OCI-LY1 (cell line): ENCODE results near the gene SPRR1B.
"Not testable (repeated sequence)": the region's sequence is repeated elsewhere in the genome, so short reads cannot be mapped to it uniquely, and the experiment has no call there.

Experiments used
- H2AFZ ChIP-seq: fragments of 200-600 bp; sonication (generic), shearing (Covaris generic); 2 replicates; pipeline ENCODE4 v1.6.0; 2014; ENCODE audit warnings: antibody characterized with exemption, mild to moderate bottlenecking, low read length
- H3F3A ChIP-seq: fragments of 200-600 bp; sonication (generic), shearing (Covaris generic); 2 replicates; pipeline ENCODE4 v1.6.0; 2014; ENCODE audit warnings: mild to moderate bottlenecking, antibody characterized with exemption, low read length, moderate library complexity; ENCODE audit not compliant: insufficient read depth
- H3K27ac ChIP-seq: fragments of 200-600 bp; sonication (generic); 2 replicates; pipeline ENCODE4 v1.5.1; 2014; ENCODE audit warnings: low read length, mixed run types, mild to moderate bottlenecking, low read depth; ENCODE audit not compliant: poor library complexity, severe bottlenecking
- H3K27me3 ChIP-seq: fragments of 200-600 bp; sonication (generic); 2 replicates; pipeline ENCODE4 v1.6.0; 2014; ENCODE audit warnings: antibody characterized with exemption, mild to moderate bottlenecking, low read length, moderate library complexity; ENCODE audit not compliant: insufficient read depth
- H3K36me3 ChIP-seq: fragments of 200-600 bp; sonication (generic); 2 replicates; pipeline ENCODE4 v1.6.1; 2014; ENCODE audit warnings: mild to moderate bottlenecking, antibody characterized with exemption, low read length, moderate library complexity, mixed read lengths; ENCODE audit not compliant: insufficient read depth
- H3K4me1 ChIP-seq: fragments of 200-600 bp; sonication (generic); 2 replicates; pipeline ENCODE4 v1.5.1; 2014; ENCODE audit warnings: mild to moderate bottlenecking, low read length, moderate library complexity; ENCODE audit not compliant: insufficient read depth, severe bottlenecking
- H3K4me2 ChIP-seq: fragments of 200-600 bp; sonication (generic), shearing (Covaris generic); 2 replicates; pipeline ENCODE4 v1.6.1; 2014; ENCODE audit warnings: low read length
- H3K4me3 ChIP-seq: fragments of 200-600 bp; sonication (generic); 2 replicates; pipeline ENCODE4 v1.5.1; 2014; ENCODE audit warnings: low read length, low read depth, mild to moderate bottlenecking, mixed read lengths; ENCODE audit not compliant: poor library complexity, severe bottlenecking
- H3K79me2 ChIP-seq: fragments of 200-600 bp; shearing (Covaris generic); 2 replicates; pipeline ENCODE4 v1.6.1; 2016; ENCODE audit warnings: mixed run types, low read length, mixed read lengths; ENCODE audit not compliant: insufficient read depth
- H3K9ac ChIP-seq: fragments of 200-600 bp; sonication (generic), shearing (Covaris generic); 2 replicates; pipeline ENCODE4 v1.6.1; 2014; ENCODE audit warnings: mild to moderate bottlenecking, low read length, mixed read lengths
- H3K9me2 ChIP-seq: fragments of 200-600 bp; sonication (generic), shearing (Covaris generic); 2 replicates; pipeline ENCODE4 v1.6.1; 2014; ENCODE audit warnings: low read depth, mild to moderate bottlenecking, low read length, mixed read lengths
- H3K9me3 ChIP-seq: fragments of 200-600 bp; shearing (Covaris generic); 2 replicates; pipeline ENCODE4 v1.6.1; 2014; ENCODE audit warnings: low read length, mixed read lengths
- H4K20me1 ChIP-seq: fragments of 200-600 bp; sonication (generic), shearing (Covaris generic); 2 replicates; pipeline ENCODE4 v1.6.0; 2016; ENCODE audit warnings: mild to moderate bottlenecking, low read length; ENCODE audit not compliant: insufficient read depth
- CTCF ChIP-seq: fragments of 200-600 bp; sonication (generic), shearing (Covaris generic); IDR thresholded peaks from 2 replicates; pipeline ENCODE4 v1.5.1; 2017; ENCODE audit warnings: mild to moderate bottlenecking, antibody characterized with exemption, low read length, moderate library complexity, mixed read lengths
- EZH2 ChIP-seq: fragments of 200-600 bp; sonication (generic), shearing (Covaris generic); IDR thresholded peaks from 2 replicates; pipeline ENCODE4 v1.8.0; 2017; ENCODE audit warnings: borderline replicate concordance, mixed run types, mild to moderate bottlenecking, antibody characterized with exemption, low read length, moderate library complexity, mixed read lengths

Gene SPRR1B

GRCh38 chr1:153049211-153049610 is 18.2 kb downstream of the SPRR1B start:
- H3K9ac ChIP-seq = no peak overlapping the region
- no peak overlapping the region for H2AFZ ChIP-seq
- TF ChIP-seq CTCF (no peak), EZH2 (no peak)
- no peaks in the 10 kb centered on the region for H3K9me3 ChIP-seq
- no peaks in the 10 kb centered on the region for H3F3A ChIP-seq
- H3K36me3 ChIP-seq = no peaks in the 10 kb centered on the region
- H3K27ac ChIP-seq = no peak overlapping the region
- H3K4me1 ChIP-seq = no peaks in the 10 kb centered on the region
- no peak overlapping the region for H3K4me3 ChIP-seq
- no peak overlapping the region for H3K4me2 ChIP-seq
- H3K79me2 ChIP-seq = no peaks in the 10 kb centered on the region
- no peaks in the 10 kb centered on the region for H3K27me3 ChIP-seq
- no peaks in the 10 kb centered on the region for H4K20me1 ChIP-seq
- H3K9me2 ChIP-seq = no peaks in the 10 kb centered on the region

GRCh38 chr1:153056111-153056510 is 25.1 kb downstream of the SPRR1B start:
- not testable (repeated sequence) for H3K27ac ChIP-seq, H3F3A ChIP-seq, H3K9me2 ChIP-seq, H3K9me3 ChIP-seq, H3K36me3 ChIP-seq, H3K4me2 ChIP-seq, H3K9ac ChIP-seq, H3K27me3 ChIP-seq, H2AFZ ChIP-seq, H3K79me2 ChIP-seq, H4K20me1 ChIP-seq, H3K4me3 ChIP-seq, H3K4me1 ChIP-seq

GRCh38 chr1:153057375-153057774 is 26.4 kb downstream of the SPRR1B start, which contains the start of gene SPRR2A:
Gene SPRR2A, minus strand, starts transcription at chr1:153057512. Its CDS starts 777 bp downstream, at chr1:153056735.
- Histone ChIP-seq H3F3A (no peaks in the 10 kb centered on the region), H3K9me2 (no peaks in the 10 kb centered on the region), H3K27ac (no peak within 1 kb of the TSS), H3K36me3 (no peaks in the 10 kb centered on the region), H3K9ac (no peak within 1 kb of the TSS), H3K4me2 (no peak within 1 kb of the TSS), H3K9me3 (no peaks in the 10 kb centered on the region), H4K20me1 (no peaks in the 10 kb centered on the region), H2AFZ (no peak within 1 kb of the TSS), H3K4me3 (no peak within 1 kb of the TSS), H3K4me1 (no peaks in the 10 kb centered on the region), H3K79me2 (no peaks in the 10 kb centered on the region), H3K27me3 (no peaks in the 10 kb centered on the region)
- TF ChIP-seq EZH2 (no peak), CTCF (no peak)

GRCh38 chr1:153058154-153058553 is 27.2 kb downstream of the SPRR1B start:
- Histone ChIP-seq H3K9me3 (no peaks in the 10 kb centered on the region), H3K4me2 (no peak overlapping the region)
- TF ChIP-seq EZH2 = no peak

More at GRCh38 chr1:153058154-153058553, 27.2 kb downstream of the SPRR1B start:
- Histone ChIP-seq H2AFZ (no peak overlapping the region), H3K27me3 (no peaks in the 10 kb centered on the region), H3F3A (no peaks in the 10 kb centered on the region), H3K36me3 (no peaks in the 10 kb centered on the region), H3K79me2 (no peaks in the 10 kb centered on the region), H3K9ac (no peak overlapping the region), H3K4me3 (no peak overlapping the region), H3K9me2 (no peaks in the 10 kb centered on the region), H3K27ac (no peak overlapping the region), H3K4me1 (no peaks in the 10 kb centered on the region), H4K20me1 (no peaks in the 10 kb centered on the region)
